ENCODE data around the gene PRG3. TPM values are rescaled to one million over a fixed set of nuclear protein-coding genes. Genes with fewer than 3 reads are reported as not detected.
A peak's percentile ranks its signal among the peaks of the same experiment; 100 is the strongest.

Gene PRG3
- total RNA-seq, 1 experiment from 2014 or later = not detected

DNA sequence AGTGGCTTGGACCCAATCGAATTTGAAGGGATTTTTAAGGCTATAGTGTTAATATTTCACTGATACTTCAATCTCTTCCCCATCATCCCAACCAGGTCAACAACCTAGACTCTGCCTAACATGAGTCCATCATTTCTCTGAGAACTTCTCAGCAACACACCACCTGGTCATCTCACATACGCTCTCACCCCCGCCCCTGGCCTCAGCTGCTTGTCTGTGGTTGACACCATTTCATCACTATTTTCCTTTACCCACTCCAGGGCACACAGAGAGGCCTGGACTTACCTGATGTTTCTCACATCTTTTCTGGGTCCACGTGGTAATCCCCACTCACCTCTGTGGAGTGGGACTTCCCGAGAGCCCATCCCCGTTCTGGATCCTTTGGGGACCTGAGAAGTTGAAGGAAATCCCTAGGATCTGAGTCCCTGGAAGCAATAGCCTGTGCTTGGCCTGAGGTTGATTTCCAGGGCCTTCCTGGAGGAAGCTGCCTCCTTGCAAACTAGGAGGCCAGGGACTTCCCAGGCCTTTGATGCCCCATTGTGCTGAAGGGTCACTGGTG lies 39.6 kb downstream of the PRG3 start:
- no peaks in the 10 kb centered on the region for H3K36me3 Mint-ChIP-seq
- TF ChIP-seq KAT7 (CRISPR knock-in tag; IDR thresholded peaks at IDR 0.05; ENCODE audit: borderline replicate concordance) (no peak), ATF6 (CRISPR knock-in tag; IDR thresholded peaks at IDR 0.05) (no peak), PREB (CRISPR knock-in tag; IDR thresholded peaks at IDR 0.05; ENCODE audit: borderline replicate concordance) (no peak), SMAD3 (CRISPR knock-in tag; IDR thresholded peaks at IDR 0.05; ENCODE audit: borderline replicate concordance) (no peak)
- H3K27ac Mint-ChIP-seq = no peak overlapping the region
- CTCF ChIA-PET = interaction anchor here (0.5 kb wide), 1 partner anchor 116 kb away, joined by 3 read pairs; no protein-coding TSS in a partner anchor
- no peak for ATAC-seq
- H3K4me1 Mint-ChIP-seq = peaks cover 54% of the 10 kb centered on the region
- H3K9me3 Mint-ChIP-seq = no peaks in the 10 kb centered on the region
- no peak overlapping the region for H3K4me3 Mint-ChIP-seq
- POLR2A ChIA-PET = interaction anchor here (0.8 to 1.3 kb wide), 2 partner anchors 26 to 28 kb away, joined by 3 to 4 read pairs; no protein-coding TSS in a partner anchor
- DNase-seq (ENCODE audit: low spot score) = no peak
- H3K27me3 Mint-ChIP-seq (ENCODE audit: low read depth) = peaks cover 25% of the 10 kb centered on the region

DNA sequence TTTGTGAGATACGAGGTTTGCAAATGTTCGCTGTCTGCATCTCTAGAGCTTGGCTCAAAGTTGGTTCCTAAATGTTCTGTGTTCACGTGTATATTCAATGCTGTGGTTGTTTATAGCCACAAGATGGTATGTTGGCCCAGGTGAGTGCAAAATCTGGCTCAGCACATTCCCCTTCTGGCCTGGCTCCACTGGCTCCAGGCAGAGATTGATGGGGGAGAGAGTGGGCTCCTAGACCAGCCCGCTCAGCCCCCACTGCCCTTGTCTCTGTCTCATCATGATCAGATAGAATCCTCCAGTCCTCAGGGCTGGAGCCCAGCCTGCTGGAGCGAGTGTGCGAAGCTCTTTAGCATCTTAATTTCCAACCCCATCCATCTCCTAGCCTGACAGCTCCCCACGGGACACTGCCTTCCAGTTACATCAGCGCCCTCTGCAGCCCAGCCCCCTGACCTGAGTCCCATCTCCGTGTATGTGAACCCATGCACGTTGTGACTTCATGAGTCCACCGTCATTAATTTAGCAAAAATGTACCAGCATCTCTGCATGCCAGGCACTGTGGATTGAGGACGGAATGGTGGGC lies 40.8 kb downstream of the PRG3 start:
- no peak for TF ChIP-seq CDX4 (CRISPR knock-in tag; IDR thresholded peaks at IDR 0.05; ENCODE audit: borderline replicate concordance)
- TF ChIP-seq GABPB1 (CRISPR knock-in tag; IDR thresholded peaks at IDR 0.05) = peak; percentile 56; the same call in 1 of the 2 replicates
- TF ChIP-seq, protein P1, sequence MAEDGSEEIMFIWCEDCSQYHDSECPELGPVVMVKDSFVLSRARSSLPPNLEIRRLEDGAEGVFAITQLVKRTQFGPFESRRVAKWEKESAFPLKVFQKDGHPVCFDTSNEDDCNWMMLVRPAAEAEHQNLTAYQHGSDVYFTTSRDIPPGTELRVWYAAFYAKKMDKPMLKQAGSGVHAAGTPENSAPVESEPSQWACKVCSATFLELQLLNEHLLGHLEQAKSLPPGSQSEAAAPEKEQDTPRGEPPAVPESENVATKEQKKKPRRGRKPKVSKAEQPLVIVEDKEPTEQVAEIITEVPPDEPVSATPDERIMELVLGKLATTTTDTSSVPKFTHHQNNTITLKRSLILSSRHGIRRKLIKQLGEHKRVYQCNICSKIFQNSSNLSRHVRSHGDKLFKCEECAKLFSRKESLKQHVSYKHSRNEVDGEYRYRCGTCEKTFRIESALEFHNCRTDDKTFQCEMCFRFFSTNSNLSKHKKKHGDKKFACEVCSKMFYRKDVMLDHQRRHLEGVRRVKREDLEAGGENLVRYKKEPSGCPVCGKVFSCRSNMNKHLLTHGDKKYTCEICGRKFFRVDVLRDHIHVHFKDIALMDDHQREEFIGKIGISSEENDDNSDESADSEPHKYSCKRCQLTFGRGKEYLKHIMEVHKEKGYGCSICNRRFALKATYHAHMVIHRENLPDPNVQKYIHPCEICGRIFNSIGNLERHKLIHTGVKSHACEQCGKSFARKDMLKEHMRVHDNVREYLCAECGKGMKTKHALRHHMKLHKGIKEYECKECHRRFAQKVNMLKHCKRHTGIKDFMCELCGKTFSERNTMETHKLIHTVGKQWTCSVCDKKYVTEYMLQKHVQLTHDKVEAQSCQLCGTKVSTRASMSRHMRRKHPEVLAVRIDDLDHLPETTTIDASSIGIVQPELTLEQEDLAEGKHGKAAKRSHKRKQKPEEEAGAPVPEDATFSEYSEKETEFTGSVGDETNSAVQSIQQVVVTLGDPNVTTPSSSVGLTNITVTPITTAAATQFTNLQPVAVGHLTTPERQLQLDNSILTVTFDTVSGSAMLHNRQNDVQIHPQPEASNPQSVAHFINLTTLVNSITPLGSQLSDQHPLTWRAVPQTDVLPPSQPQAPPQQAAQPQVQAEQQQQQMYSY (CRISPR knock-in tag; IDR thresholded peaks at IDR 0.05) = peak; percentile 77
- Mint-ChIP-seq H3K9me3 (no peaks in the 10 kb centered on the region), H3K27me3 (ENCODE audit: low read depth) (peaks cover 24% of the 10 kb centered on the region), H3K4me1 (peaks cover 51% of the 10 kb centered on the region), H3K4me3 (peak overlapping the region; percentile 11; the same call in 1 of the 2 replicates), H3K36me3 (no peaks in the 10 kb centered on the region), H3K27ac (no peak overlapping the region)
- ChIA-PET CTCF (interaction anchor here (0.6 to 3.7 kb wide), 15 partner anchors 10 to 460 kb away, joined by 3 to 22 read pairs (median 4); partner anchors contain the start of genes TIMM10 and TNKS1BP1), POLR2A (no interaction called here)
- peak; percentile 59 for ATAC-seq
- peak; percentile 65 for DNase-seq (ENCODE audit: low spot score)

GRCh38 chr11:57339328-57339727 lies 41.6 kb downstream of the PRG3 start:
- Mint-ChIP-seq H3K4me3 (no peak overlapping the region; the same call in 1 of the 2 replicates), H3K27me3 (ENCODE audit: low read depth) (peaks cover 21% of the 10 kb centered on the region), H3K27ac (no peak overlapping the region; the same call in 1 of the 2 replicates), H3K9me3 (no peaks in the 10 kb centered on the region), H3K36me3 (peaks cover 5% of the 10 kb centered on the region), H3K4me1 (peaks cover 58% of the 10 kb centered on the region)
- ChIA-PET POLR2A (no interaction called here), CTCF (interaction anchor here (1.0 to 3.7 kb wide), 7 partner anchors 11 to 305 kb away, joined by 3 to 22 read pairs (median 4); partner anchors contain the start of gene TNKS1BP1)
- DNase-seq (ENCODE audit: low spot score) = no peak
- no peak for ATAC-seq
- TF ChIP-seq E2F1 (CRISPR knock-in tag; IDR thresholded peaks at IDR 0.05) (no peak), SOX15 (CRISPR knock-in tag; IDR thresholded peaks at IDR 0.05) (no peak), FOXJ3 (CRISPR knock-in tag; IDR thresholded peaks at IDR 0.05; ENCODE audit: borderline replicate concordance) (no peak), GABPB1 (CRISPR knock-in tag; IDR thresholded peaks at IDR 0.05) (no peak), FOXP4 (CRISPR knock-in tag; IDR thresholded peaks at IDR 0.05) (no peak), GRHL2 (CRISPR knock-in tag; IDR thresholded peaks at IDR 0.05; ENCODE audit: insufficient replicate concordance, severe bottlenecking) (no peak), MXD4 (CRISPR knock-in tag; IDR thresholded peaks at IDR 0.05; ENCODE audit: borderline replicate concordance) (no peak)
- TF ChIP-seq, protein P2, sequence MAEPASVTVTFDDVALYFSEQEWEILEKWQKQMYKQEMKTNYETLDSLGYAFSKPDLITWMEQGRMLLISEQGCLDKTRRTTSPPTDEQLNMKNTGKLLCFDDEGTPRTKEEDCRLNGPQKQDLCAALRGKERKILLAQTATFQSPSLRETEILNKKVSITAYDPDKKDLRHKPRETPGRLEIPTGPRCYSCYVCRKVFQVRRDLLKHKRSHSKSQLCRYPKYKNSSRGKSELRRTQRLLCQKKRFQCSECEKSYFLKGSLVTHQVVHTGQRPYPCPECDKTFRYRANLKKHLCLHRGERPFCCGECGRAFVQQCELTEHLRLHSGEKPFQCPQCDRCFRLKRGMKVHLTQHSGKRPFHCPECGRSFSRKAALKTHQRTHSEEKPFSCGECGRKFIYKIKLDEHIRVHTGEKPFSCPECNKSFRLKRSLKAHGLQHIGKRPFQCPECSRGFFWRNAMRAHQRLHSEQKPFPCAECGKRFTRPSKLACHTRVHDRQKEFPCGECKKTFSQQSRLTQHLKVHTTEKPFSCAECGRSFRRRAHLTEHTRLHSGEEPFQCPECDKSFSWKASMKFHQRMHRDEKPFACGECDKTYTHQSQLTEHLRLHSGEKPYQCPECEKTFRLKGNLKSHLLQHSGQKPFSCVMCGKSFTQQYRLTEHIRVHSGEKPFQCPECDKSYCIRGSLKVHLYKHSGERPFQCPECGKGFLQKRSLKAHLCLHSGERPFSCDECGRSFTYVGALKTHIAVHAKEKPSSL (CRISPR knock-in tag; conservative IDR thresholded peaks at IDR 0.05) = no peak

Data from WTC11 (cell line).